Measurements from ENCODE around the gene OR1I1.

Gene OR1I1

GRCh38 chr19:15142313-15142712, 60.3 kb downstream of the OR1I1 start:
- DNase-seq (ENCODE audit: low read depth) = no peak
- no peak overlapping the region for H3K4me3 ChIP-seq (ENCODE audit: control insufficient read depth, low read depth, low read length)
- TF ChIP-seq, protein P1, sequence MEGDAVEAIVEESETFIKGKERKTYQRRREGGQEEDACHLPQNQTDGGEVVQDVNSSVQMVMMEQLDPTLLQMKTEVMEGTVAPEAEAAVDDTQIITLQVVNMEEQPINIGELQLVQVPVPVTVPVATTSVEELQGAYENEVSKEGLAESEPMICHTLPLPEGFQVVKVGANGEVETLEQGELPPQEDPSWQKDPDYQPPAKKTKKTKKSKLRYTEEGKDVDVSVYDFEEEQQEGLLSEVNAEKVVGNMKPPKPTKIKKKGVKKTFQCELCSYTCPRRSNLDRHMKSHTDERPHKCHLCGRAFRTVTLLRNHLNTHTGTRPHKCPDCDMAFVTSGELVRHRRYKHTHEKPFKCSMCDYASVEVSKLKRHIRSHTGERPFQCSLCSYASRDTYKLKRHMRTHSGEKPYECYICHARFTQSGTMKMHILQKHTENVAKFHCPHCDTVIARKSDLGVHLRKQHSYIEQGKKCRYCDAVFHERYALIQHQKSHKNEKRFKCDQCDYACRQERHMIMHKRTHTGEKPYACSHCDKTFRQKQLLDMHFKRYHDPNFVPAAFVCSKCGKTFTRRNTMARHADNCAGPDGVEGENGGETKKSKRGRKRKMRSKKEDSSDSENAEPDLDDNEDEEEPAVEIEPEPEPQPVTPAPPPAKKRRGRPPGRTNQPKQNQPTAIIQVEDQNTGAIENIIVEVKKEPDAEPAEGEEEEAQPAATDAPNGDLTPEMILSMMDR (conservative IDR thresholded peaks at IDR 0.05; ENCODE audit: control insufficient read depth, insufficient read depth, low read depth, low read length) = no peak

All from fibroblast of mammary gland (primary cell).